ENCODE measurements around the gene SESTD1.

Gene SESTD1

DNA sequence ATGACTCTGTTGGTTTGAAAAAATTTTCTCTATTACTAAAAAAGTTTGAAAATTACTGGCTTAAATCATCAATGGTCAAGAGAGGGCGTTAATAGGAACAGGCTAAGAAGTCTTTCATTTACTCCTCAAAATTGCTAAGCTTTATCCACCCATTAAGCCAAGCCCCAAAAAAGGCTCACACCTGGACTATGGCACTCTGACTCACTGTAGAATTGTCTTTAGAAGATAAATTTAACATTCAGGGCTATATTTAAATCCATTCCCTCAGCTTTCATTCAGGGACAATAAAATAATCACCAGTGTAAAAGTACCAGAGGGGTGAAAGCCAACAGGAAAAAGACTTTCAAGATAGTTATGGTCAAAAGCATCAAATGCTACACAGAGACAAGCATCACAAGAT lies 80.0 kb downstream of the SESTD1 start:
- DNase-seq (ENCODE audit: low read depth in 2 of 2): no peak

DNA sequence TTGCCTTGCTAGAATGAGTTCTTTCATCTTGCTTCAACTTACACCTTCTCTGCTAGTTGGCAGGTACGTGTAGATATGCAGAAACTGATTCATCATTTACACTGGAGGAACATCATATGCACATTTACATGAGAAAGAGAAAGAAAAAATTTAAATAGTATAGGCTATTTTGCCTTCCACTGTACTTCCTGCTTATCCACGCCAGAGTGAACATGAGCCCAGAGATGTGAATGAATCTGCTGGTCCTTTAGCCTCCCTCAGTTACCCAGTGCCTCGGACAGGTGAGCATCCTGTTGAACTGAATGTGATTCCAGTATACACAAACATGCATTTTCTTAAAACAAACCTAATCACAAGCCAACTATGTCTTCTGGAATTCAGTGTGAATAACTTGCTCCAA lies 83.6 kb downstream of the SESTD1 start:
- no peak for DNase-seq (ENCODE audit: low read depth in 2 of 2)

DNA sequence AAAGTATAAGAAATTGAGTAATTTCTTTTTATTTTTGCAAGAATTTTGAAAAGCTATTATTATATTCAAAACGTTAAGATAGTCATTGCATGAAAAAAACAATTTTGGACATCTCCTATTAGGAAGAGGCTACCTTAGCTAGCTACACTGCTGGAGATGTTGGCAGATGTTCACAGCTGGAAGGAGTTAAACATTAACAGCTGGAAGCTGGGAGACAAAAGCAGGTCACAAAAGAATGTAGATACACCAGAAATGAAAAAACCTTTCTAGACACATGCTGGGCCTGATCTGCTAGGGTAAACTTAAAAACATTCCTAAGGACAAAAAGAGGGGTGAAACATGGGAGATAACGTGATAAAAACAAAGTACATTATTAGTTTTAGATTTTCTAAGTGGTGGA lies 84.4 kb downstream of the SESTD1 start:
- no peak for DNase-seq (ENCODE audit: low read depth in 2 of 2)

DNA sequence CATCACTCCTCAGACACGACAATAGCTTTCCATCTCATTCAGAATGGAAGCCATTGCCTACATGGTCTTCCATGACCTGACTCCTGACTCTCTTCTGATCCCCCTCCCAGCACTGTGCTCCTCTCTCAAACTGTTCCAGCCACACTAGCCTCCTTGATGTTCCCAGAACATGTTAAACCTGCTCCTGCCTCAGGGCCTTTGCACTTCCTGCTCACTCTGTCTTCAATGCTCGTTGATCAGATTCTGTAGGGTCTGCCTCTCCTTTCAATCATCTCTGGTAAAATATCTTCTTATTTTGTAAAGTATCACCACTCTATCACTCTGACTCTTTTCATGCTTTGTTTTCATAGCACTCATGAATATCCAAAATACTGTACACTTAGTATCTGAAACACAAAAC lies 84.9 kb downstream of the SESTD1 start:
- no peak for DNase-seq (ENCODE audit: low read depth in 2 of 2)

DNA sequence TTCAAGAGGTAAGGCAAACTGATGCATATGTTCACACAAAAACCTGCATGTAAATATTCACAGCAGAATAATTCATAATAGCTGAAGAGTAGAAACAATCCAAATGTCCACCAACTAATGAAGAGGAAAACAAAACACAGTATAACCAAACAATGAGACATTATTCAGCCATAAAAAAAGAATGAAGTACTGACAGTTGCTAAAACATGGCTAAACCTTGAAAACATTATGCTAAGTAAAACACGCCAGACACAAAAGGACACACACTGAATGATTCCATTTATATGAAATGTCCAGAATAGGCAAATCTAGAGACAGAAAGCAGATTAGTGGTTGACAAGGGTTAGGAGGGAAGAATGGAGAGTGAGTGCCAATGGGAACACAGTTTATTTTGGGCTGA lies 86.9 kb downstream of the SESTD1 start:
- no peak for DNase-seq (ENCODE audit: low read depth in 2 of 2)

DNA sequence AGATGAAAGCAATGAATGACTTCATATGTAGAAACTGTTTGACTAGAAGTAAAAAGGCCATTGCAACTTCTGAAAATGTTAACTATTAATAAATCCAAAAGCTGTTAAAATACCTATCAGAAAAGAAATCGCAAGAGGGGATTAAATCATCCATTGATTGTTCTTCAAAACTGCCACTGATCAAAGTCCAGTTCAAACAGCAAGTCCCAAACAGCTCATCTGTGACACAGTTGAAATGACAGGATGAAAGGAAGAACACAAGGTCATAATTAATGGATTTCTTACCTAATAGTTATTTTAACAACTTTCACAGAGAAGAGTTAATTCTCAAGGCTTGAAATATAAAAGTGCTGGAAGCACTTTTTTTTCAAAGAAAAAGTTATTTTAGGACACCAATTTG lies 90.4 kb downstream of the SESTD1 start:
- DNase-seq (ENCODE audit: low read depth in 2 of 2): no peak

DNA sequence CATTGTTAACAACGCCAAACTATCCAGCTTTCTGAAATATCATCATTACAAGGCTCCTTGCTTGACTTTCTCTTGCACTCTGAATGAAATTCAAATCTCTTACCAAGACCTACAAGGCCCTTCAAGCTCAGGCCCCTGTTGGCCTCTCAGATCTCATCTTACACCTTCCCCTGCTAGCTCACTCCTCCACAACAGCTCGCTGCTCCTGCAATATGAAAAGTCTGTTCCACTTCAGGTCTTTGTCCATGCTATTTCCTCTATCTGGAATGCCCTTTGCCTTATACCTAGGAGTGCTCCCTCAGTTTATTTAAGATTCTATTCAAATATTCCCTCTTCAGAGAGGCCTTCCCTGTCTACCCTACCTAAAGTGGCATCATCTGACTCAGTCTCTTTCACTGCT lies 91.7 kb downstream of the SESTD1 start:
- no peak for DNase-seq (ENCODE audit: low read depth in 2 of 2)

DNA sequence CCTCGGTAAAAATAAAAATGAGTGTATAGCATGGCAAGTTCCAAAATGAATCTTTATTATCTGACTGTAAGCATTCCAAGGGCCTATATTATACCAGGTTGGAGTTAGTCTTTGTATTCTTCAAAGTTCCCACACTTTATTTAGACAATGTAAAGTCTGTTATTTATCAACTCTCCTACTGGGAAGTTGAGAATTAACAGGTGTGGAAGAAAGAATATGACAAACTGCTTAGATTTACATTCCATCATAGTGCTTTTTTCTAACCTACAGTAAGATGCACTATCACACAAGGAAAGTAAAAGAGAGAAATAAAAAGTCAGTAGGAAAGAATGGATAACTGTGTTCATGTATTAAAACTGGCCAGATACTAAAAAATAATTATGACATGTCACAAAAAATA lies 93.3 kb downstream of the SESTD1 start:
- no peak for DNase-seq (ENCODE audit: low read depth in 2 of 2)

DNA sequence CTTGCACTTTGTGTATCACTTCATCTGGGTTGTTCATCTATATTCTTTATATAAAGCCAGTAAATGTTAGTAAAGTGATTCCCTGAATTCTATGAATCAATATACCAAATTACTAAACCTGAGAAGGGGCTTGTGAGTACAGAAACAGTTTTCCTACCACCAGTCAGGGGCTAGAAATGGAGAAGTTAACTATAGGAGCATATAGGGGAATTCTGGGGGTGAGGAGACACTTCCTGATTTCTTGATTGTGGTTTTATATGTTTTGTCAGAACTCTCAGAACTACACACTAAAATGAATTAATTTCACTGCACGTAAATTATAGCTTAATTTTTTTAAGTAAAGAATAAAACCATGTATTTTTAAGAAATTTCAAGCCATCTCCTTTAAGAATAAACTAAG lies 93.7 kb downstream of the SESTD1 start:
- DNase-seq (ENCODE audit: low read depth in 2 of 2): no peak

DNA sequence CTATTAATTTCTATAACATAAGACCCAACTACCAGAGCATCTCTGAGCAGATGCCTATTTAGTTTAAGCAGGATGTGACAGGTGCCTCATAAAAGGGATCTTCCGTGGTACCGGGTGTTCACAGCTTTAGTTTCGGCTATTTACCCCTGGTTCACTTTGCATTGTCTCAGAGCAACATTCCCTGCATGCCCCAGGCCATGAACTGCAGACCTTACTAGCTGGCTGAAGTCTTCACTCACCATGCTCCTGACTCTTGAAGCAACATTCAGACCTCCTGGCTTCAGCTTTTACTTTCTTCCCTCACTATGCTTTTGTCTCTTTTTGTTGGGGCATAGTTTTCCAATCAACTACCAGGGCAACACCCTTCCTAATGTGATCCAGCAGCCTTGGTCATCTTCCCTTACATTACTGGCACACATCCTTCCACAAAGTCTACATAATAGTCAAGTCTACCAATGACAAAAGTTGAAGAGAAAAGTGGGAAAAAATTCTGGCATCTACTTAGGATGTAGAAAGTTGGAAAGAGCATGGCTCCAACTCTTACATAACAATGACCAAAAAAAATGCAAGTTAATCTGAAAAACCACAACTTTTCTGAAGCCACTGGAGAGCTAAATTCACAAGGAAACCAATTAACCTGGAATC lies 99.2 kb downstream of the SESTD1 start:
- no peak for DNase-seq (ENCODE audit: low read depth in 2 of 2)

DNA sequence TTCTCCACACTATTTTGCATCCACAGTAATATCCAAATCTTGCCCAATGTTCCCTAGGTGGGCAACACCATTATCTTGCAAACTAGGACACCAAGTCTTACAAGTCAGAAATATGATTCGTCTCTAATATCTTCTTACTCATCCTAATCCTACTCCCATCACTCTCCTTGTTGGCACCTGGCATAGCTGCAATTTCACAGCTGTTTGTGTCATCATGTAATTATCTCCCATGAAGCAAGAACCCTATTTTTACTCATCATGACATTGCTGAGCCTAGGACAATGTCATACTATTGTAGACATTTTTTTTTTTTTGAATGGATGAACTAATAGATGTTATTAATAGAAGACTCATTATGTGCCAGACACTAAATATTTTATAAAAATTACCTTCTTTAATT lies 123.4 kb downstream of the SESTD1 start:
- no peak for DNase-seq (ENCODE audit: low read depth in 2 of 2)

DNA sequence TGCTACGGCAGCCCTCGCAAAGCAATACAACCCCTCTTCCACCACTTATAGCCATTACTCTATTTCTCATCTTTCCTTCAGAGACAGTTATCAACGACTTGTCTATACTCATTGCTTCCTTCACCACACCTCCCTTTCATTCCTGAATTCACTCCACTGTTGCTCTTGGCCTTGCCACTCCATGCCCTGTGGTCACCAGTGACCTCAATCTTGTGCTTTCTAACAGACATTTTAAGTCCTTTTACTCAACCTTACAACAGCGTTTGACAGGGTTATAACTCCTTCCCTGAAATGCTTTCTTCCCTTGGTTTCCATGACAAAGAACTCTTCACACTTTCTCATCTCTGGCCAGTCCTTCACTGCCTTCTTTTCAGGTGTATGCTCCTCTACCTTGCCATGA lies 124.1 kb downstream of the SESTD1 start:
- DNase-seq (ENCODE audit: low read depth in 2 of 2): no peak

DNA sequence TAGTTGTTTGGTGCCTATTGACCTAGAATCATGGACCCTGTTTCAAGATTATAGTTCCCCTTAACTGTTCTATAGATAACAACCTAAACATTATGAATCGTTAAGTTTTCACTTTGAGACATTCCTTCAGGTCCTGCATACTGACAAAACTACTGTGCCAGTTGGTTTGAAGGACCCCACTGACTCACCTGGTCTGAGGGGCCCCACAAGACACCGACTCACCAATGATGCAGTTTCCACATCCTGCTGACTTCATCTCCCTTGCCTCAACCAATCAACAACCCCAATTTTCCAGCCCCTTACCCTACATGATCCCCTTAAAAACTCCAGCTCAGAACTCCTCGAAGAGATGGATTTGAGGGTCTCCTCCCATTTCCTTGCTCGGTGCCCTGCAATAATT lies 125.1 kb downstream of the SESTD1 start:
- peak in 1 of 2 donors; percentile 8 for DNase-seq (ENCODE audit: low read depth in 2 of 2)

DNA sequence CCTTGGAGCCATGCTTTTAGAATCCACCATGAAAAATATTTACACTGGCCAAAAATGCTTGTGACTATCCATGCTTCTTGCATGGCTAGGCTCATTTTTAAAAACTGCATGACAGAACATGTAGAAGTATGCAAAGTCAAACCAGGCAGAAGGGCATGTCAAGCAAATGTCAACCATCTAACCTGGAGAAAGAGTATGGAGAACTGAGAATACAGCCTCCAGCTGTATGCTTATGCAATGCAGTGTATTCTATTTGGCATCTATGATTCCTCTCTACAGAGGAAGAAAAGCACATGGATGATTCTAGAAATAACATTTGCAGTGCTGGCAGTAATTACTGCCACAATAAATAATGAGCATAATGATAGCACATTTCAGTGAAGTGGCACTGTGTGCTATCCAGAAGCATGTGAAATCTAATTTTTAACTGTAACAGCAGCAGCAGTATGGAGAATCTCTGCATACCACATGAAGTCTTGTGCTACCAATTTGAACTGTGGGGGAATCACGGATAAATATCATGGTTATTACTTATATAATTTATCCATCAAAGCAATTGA lies 127.4 kb downstream of the SESTD1 start:
- DNase-seq (ENCODE audit: low read depth in 2 of 2): no peak

DNA sequence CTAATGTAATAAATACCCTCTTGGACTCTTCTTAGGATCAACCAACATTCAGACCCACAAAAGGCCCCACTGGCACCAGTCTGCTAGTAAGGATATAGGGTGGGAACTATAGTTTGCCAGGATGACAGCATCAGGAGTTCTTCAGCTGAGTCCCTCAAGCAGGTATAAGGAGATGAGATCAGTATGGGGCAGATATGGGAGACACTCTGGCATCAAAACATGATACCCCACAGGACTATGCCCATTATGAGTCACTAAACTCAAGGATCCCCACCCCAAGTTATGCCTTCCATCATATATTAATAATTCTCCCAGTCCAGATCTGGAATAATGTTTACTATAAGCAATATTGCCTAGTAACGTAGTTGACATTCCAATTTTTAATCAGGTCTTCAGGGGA lies 131.6 kb downstream of the SESTD1 start:
- no peak for DNase-seq (ENCODE audit: low read depth in 2 of 2)

DNA sequence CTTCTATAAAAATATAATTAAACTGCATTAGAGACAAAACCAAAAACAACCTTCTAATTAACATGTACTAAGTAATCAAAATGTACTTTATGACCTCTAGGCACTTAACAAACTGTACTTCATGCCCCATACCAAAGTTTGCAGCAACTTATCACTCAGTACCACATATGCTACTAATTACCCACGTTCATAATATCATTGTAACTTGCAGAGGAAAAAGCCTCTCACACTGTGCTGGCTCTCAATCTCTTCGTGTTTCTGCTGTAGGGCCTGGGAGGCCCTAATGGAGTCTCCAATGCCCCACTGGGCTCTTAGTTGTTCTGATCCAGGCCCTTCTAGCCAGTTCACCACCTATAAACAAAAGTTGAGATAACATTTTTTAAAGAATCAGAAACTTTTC lies 132.6 kb downstream of the SESTD1 start:
- DNase-seq (ENCODE audit: low read depth in 2 of 2): no peak

DNA sequence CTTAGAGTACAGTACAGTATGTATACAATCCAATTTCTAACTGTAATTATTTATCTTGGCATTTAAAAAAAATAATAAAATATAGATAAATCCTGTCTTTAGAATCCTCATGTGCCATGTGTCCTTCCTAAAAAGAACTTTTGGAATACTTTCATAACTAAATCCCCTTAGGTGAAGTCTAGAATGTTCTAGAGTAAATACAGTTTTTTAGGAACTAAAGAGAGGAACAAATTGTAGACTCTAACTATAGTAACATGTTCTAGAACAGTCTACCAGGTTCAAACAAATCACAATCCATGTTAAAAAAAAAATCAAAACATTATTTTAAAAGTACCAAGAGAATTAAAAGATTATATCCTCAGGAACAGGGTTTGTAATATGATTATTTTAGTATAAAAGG lies 134.1 kb downstream of the SESTD1 start:
- DNase-seq (ENCODE audit: low read depth in 2 of 2): no peak

DNA sequence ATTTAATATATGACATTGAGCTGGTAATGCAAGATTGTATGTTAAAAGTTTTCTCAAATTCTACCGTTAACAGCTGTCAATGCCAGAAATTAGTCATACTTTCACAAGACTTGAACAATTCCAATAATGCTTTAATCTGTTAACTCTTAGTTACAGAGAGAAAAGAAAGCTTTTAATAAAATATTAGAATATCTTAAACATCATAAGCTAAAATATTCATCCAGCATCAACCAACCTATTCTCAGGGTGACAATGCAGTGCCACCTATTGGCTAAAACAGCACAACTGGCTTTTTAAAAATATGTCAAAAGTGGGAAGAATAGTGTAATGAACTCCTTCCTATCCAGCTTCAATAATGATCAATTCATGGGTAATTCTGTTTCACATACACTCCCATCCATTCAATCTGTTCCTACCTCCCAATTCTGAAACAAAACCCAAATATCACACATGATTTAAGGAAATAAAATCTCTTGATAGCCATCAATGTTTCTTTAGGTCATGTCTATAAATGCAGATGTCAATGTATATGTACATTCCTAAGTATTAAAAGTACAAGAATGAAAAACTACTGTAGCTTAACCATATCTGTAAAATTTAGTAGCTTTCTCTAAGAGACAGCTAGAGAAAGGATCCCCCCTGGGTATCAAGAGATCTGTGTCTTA lies 134.9 kb downstream of the SESTD1 start:
- no peak for DNase-seq (ENCODE audit: low read depth in 2 of 2)

DNA sequence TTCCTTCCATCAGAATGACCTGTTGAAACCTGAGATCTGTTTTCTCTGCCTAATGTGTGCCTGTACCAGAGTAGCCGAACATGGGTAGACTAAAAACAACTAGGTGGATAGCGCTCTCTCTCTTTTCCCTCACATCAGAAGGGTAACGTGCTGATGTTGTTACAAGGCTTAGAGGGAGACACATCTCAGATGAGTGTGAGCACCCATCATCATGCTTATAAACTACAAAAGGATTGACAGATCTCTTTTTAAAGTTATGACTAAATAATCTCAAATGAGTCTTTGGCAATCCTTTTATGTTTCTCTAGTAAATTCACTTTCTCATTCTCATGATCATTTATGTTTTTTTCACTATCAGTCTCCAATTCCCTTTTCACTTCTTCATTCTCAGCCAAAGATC lies 139.2 kb downstream of the SESTD1 start:
- DNase-seq (ENCODE audit: low read depth in 2 of 2): no peak

DNA sequence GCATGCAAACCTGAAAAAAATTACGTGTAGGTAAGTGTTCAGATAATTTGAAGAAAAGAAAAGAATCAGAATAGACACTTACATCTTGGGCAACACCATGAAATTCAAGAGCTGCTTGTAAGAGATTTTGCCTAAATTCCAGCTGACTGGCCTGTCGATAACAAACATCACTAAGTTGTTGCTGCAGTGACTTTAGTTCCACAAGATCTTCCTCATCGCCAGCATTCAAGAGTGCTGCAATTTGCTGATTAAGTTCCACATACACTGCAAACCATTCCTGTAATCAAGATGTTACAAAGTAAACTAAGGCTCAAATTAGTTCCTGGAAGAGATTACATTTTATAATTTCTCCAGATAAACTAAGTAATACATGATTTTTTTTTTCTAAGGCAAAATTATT lies 140.3 kb downstream of the SESTD1 start:
- DNase-seq (ENCODE audit: low read depth in 2 of 2): no peak

DNA sequence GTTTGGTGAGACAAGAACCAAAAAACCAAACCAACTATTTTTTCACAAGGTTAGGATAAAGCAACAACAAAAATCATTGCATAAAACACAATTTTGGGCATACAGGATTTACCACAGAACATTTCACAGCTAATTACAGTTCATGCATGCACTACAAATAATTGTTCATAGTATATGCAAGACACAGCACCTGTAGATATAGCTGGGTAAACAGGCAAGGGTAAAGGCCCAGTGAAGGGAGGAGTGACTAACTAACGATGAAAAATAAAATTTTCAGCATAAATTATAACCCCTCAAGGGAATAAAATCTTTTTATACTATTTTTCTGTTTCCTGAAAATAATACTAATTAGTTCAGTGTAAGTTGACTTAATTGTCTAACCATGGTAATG lies 141.4 kb downstream of the SESTD1 start:
- DNase-seq (ENCODE audit: low read depth in 2 of 2): no peak

DNA sequence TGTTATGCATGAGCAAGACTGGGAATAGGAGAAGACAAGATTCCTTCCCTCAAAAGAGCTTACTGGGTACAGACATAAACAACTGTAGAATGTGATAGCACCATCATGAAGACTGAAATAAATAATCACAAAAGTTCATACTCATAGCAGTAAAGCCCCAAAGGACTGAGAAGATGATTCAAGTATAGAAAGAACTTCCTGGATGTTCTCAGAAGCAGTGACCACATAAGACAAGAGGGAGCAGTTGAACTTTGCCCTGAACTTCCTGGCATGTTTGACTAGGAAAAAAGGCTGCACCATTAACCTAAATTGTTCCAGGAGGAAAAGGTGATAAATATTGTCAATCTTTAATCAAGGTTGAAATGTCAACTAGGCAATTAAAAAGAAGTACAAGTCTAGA lies 156.9 kb downstream of the SESTD1 start:
- DNase-seq (ENCODE audit: low read depth in 2 of 2): no peak

DNA sequence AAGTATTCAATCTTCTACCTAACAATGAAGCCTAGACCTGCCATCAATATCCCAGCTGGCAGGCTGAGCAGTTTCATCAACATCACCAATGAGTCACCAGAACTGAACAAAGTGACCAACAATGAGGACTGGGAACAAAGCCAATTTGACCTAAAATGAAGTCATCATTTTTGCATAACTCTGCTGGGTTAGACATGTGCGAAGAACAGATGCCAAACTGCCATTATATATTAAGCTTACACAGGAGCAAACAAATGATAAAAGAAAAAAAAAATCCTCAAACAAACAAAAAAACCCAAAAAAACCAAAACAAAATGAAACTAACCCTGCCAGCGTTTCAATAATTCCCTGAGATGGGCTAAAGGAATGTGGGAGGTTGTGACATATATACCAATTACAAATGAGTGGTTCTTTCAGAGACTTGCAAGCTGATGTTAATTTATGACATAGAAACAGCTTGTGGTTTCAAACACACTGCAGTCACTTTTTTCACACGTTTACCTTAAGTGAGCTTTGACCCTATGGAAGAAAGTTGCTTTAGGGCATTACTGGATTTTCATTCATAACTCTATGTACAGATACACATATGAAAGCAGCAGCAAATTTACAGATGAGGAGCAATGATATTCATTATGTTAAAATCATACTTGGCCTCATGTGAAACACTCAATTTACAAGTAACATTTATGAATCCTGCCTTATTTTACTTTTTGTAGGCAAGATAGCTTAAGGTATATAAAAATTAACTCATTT lies 157.8 kb downstream of the SESTD1 start:
- DNase-seq (ENCODE audit: low read depth in 2 of 2): no peak
